Diencephalon (tissue), 1 donor: ENCODE results near the gene MKRN1. TPM values are rescaled to one million over a fixed set of nuclear protein-coding genes. Genes with fewer than 3 reads are reported as not detected.

Experiments used
- total RNA-seq: library from RNA; depleted of rRNA; stranded (reverse); fragments of >200 nt; gene quantifications from one replicate; pipeline ENCODE4 v1.2.3, GENCODE V29; 2014

MKRN1 gene, protein sequence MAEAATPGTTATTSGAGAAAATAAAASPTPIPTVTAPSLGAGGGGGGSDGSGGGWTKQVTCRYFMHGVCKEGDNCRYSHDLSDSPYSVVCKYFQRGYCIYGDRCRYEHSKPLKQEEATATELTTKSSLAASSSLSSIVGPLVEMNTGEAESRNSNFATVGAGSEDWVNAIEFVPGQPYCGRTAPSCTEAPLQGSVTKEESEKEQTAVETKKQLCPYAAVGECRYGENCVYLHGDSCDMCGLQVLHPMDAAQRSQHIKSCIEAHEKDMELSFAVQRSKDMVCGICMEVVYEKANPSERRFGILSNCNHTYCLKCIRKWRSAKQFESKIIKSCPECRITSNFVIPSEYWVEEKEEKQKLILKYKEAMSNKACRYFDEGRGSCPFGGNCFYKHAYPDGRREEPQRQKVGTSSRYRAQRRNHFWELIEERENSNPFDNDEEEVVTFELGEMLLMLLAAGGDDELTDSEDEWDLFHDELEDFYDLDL
- 101 TPM for total RNA-seq

DNA sequence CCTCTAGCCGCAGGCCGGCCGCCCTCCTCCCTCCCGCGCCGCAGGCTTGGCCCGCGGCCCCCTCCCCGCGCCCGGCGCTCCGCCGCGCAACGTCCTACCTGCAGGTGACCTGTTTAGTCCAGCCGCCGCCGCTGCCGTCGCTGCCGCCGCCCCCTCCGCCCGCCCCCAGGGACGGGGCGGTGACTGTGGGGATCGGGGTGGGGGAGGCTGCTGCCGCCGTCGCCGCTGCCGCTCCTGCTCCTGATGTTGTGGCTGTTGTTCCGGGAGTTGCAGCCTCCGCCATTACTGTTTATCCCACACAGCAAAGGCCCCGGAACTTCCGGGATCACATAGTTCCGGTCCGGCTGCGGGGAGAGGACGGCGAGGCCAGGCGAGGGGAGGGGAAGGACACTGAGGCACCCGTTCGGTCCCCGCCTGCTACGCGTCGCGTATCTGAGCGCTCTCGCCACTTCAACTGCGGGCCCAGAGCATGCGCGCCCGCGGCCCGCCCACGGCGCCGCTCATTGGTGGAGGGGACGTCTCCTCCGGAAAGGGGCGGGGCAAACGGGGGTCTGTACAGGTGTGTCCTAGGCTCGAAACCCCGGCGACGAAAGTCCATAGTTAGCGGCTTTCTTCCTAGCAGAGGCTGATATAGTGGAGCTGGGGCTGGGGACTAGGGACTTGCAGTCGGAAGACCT is at the start of gene MKRN1:
Gene MKRN1, minus strand, starts transcription at position 444 of the 677 bp plus-strand sequence. Its CDS starts 161 bp downstream, at position 283.

DNA sequence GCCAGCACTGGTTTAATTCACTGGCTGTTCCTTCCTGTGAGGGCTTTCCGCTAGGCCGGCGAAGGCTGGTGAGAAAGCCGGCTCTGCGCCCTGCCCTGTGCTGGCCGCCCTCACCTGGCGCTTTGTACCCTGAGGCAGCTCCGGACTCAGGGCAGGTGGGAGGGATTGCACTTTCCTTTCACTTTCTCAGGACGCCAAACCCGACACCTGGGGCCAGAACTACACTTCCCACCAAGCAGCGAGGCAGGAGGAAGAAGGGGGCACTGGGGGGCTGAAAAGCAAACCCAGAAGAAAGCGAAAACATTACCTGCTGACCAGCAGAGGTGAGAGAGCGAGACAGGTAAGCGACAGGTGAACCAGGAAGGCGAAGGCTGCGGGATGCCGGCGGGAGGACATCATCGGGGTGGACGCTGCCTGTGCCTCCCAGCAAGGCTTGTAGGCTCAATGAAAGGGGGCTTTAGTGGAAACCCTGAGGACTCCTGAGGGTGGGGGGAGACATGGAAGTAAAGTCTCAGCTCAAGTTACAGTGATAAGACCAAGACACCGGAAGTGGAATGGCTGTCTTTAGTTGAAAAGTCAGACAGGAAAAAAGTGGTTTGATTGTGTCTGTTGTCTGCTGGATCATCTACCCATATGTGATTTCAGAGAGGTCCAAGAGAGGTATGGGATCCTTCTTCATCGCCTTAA is 75.3 kb downstream of the MKRN1 start, which contains the start of gene RAB19:
Gene RAB19, plus strand, starts transcription at position 181 of the 687 bp plus-strand sequence. CDS start 3,589 bp downstream, outside the sequence.

Other genes with a start within 250 kb of the MKRN1 start
- 128 TPM for gene SLC37A3, start 81.0 kb downstream of the MKRN1 start, total RNA-seq
- not detected for gene RAB19, start 75.4 kb downstream of the MKRN1 start, total RNA-seq
- 43.8 TPM for gene DENND2A, start 161.3 kb upstream of the MKRN1 start, total RNA-seq
- 49.4 TPM for gene ADCK2, start 193.4 kb upstream of the MKRN1 start, total RNA-seq
- gene NDUFB2, start 217.2 kb upstream of the MKRN1 start, total RNA-seq: 96.0 TPM